Natural killer cell treated with Interleukin-12 subunit alpha and Interleukin-12 subunit beta and Interleukin-15 and Interleukin-18, amount 100 ng/mL, for 72 hours (primary cell): ENCODE measurements around the gene SYNE1. TPM values are rescaled to one million over a fixed set of nuclear protein-coding genes. Genes with fewer than 3 reads are reported as not detected.
"Not testable (repeated sequence)": the region's sequence is repeated elsewhere in the genome, so short reads cannot be mapped to it uniquely, and the experiment has no call there.

Source experiments
- ATAC-seq, 2 donors: fragments of 150-1000 bp; cut with Tn5 transposase in 1 of 2; sonication (Bioruptor Pico), chemical (Tn5 transposase) in 1 of 2; 2 replicates each; pipeline ENCODE4 v1.10.0; 2021
- DNase-seq: peaks from one replicate; pipeline ENCODE4 v3.0.0; 2022; ENCODE audit warnings: low spot score
- H3K27ac Mint-ChIP-seq, 2 donors: 1 replicate in 1 of 2; 2 replicates in 1 of 2; pipeline ENCODE4 v1.8.0; 2022; ENCODE audit warnings: mixed read lengths in 2 of 2, mild to moderate bottlenecking in 1 of 2, moderate library complexity in 1 of 2
- H3K27me3 Mint-ChIP-seq, 2 donors: 1 replicate in 1 of 2; 2 replicates in 1 of 2; pipeline ENCODE4 v1.8.0; 2022; ENCODE audit warnings: mixed read lengths in 2 of 2
- H3K36me3 Mint-ChIP-seq: one replicate; pipeline ENCODE4 v1.8.0; 2022; ENCODE audit warnings: mixed read lengths
- H3K4me1 Mint-ChIP-seq, 2 donors: 1 replicate in 1 of 2; 2 replicates in 1 of 2; pipeline ENCODE4 v1.8.0; 2022; ENCODE audit warnings: low read depth in 2 of 2, mixed read lengths in 2 of 2, mild to moderate bottlenecking in 1 of 2
- H3K4me3 Mint-ChIP-seq: one replicate; pipeline ENCODE4 v1.8.0; 2022; ENCODE audit warnings: mixed read lengths
- H3K9me3 Mint-ChIP-seq: 2 replicates; pipeline ENCODE4 v1.8.0; 2022; ENCODE audit warnings: mixed read lengths
- total RNA-seq, 2 donors: library from RNA; stranded (reverse); gene quantifications; one replicate each; pipeline ENCODE4 v1.2.3, GENCODE V29; 2022

The SYNE1 gene
- total RNA-seq, 2 donors from 2014 or later = 30.6 to 61.2 TPM

GRCh38 chr6:152572338-152573088, 64.6 kb downstream of the SYNE1 start:
- no peak overlapping the region for H3K4me3 Mint-ChIP-seq
- ATAC-seq = no peak
- H3K27ac Mint-ChIP-seq = peak overlapping the region; percentile 29 to 85
- H3K4me1 Mint-ChIP-seq = peaks cover 49 to 70% of the 10 kb centered on the region in 2 donors
- DNase-seq = no peak
- H3K36me3 Mint-ChIP-seq = no peaks in the 10 kb centered on the region
- H3K9me3 Mint-ChIP-seq = no peaks in the 10 kb centered on the region
- no peaks in the 10 kb centered on the region for H3K27me3 Mint-ChIP-seq

GRCh38 chr6:152571943-152572337, 65.2 kb downstream of the SYNE1 start:
- Mint-ChIP-seq H3K9me3 (no peaks in the 10 kb centered on the region), H3K27me3 (no peaks in the 10 kb centered on the region), H3K27ac (peak overlapping the region; percentile 29 to 85), H3K4me3 (no peak overlapping the region), H3K4me1 (peaks cover 50 to 74% of the 10 kb centered on the region in 2 donors), H3K36me3 (no peaks in the 10 kb centered on the region)
- DNase-seq = no peak
- ATAC-seq = no peak

DNA sequence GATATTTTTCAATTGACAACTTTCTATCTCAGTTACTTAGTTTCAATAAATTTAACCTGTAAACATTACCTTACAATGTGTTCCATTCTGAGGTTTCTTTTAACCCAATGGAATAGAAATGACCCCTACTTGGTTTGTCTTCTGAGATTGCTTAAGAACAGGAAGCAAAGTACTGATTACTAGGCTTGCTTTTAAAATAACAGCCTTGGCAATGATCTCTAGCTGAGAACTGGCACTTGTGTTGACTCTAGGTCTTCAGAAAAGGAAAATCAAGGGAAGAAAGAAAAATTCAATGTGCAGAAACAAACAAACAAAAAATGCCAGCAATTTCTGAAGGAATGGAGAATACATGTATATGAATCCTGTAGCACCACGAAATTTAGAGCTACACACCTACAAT, 66.1 kb downstream of the SYNE1 start:
- Mint-ChIP-seq H3K4me3 (peak overlapping the region; percentile 32), H3K36me3 (no peaks in the 10 kb centered on the region), H3K27me3 (no peaks in the 10 kb centered on the region), H3K4me1 (peaks cover 48 to 71% of the 10 kb centered on the region in 2 donors), H3K27ac (peak overlapping the region; percentile 23 to 54), H3K9me3 (no peaks in the 10 kb centered on the region)
- ATAC-seq (no peak), DNase-seq (no peak)

- Mint-ChIP-seq H3K27me3 (no peaks in the 10 kb centered on the region), H3K4me3 (peak overlapping the region; percentile 34), H3K4me1 (peaks cover 36 to 41% of the 10 kb centered on the region in 2 donors), H3K27ac (peak overlapping the region; percentile 20 to 71), H3K36me3 (no peaks in the 10 kb centered on the region), H3K9me3 (no peaks in the 10 kb centered on the region)
- DNase-seq (no peak), ATAC-seq (peak in 1 of 2 donors; percentile 48)
Measured at GRCh38 chr6:152566103-152566875, 70.9 kb downstream of the SYNE1 start.

DNA sequence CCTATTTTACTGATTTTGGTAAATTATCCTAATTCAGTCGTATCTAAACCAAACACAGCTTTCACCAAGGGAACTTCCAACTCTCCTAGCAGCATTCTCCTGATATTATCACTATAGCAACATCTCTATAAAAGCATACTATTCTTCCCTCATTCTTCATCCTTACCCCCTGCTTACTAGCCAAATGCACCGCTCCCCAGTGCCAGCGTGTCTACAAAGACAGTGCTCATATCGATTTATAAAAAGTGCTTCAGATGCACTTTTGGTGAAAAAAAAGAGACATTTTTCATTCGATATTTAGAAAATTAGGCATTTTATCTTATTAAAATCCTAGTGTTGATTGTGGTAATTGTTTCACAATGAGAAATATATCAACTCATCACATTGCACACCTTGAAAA, 74.0 kb downstream of the SYNE1 start:
- Mint-ChIP-seq H3K9me3 (no peaks in the 10 kb centered on the region), H3K4me1 (peaks cover 31 to 35% of the 10 kb centered on the region in 2 donors), H3K27ac (no peak overlapping the region), H3K4me3 (no peak overlapping the region), H3K36me3 (peaks cover 2% of the 10 kb centered on the region), H3K27me3 (no peaks in the 10 kb centered on the region)
- ATAC-seq = no peak
- DNase-seq = no peak

GRCh38 chr6:152558798-152559197, 78.4 kb downstream of the SYNE1 start:
- not testable (repeated sequence) for H3K27ac Mint-ChIP-seq, ATAC-seq, H3K4me3 Mint-ChIP-seq, H3K9me3 Mint-ChIP-seq, DNase-seq, H3K27me3 Mint-ChIP-seq
- H3K4me1 Mint-ChIP-seq = peaks cover 25 to 32% of the 10 kb centered on the region in 2 donors
- H3K36me3 Mint-ChIP-seq = peaks cover 19% of the 10 kb centered on the region

- Mint-ChIP-seq H3K4me3 (no peak overlapping the region), H3K9me3 (peaks cover 8% of the 10 kb centered on the region), H3K27ac (no peak overlapping the region), H3K36me3 (peaks cover 19% of the 10 kb centered on the region), H3K27me3 (no peaks in the 10 kb centered on the region), H3K4me1 (peaks cover 34 to 37% of the 10 kb centered on the region in 2 donors)
- ATAC-seq = no peak
- no peak for DNase-seq
Measured at GRCh38 chr6:152557502-152557901, 79.7 kb downstream of the SYNE1 start.

GRCh38 chr6:152554851-152555250, 82.3 kb downstream of the SYNE1 start:
- DNase-seq = no peak
- Mint-ChIP-seq H3K9me3 (peaks cover 8% of the 10 kb centered on the region), H3K36me3 (peaks cover 19% of the 10 kb centered on the region)

DNA sequence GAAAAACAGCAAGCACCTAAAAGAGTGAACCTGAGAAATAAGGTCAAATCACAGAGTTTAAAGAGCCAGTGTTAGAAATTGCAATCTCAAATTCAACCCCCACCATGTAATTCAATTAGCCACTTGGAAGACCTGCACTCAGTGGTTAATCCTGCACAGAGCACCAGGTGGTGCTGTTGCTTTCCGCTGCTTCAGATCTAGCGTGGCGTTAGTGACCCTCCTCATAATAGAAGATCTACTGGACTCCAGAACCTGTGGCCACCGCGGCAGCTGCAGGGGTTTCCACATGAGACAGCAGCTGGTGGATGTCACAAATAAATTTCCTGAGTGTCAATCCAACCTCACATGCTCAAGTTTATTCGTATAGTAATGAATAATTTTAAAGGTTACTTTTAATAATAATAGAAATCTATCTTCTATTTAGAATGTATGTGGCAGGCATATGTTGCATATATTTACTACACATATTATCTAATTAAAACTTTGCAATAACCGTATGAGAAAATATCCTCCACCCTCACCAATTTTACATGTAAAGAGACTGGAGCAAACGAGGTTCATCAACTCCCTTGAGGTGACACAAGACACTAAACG, 84.4 kb downstream of the SYNE1 start:
- H3K27ac Mint-ChIP-seq = peak overlapping the region in 1 of 2 donors; percentile 52
- ATAC-seq = peak; percentile 90 to 91
- H3K36me3 Mint-ChIP-seq = peaks cover 12% of the 10 kb centered on the region
- DNase-seq = peak; percentile 83
- no peak overlapping the region for H3K4me3 Mint-ChIP-seq
- H3K4me1 Mint-ChIP-seq = peaks cover 31% of the 10 kb centered on the region in 2 donors
- no peaks in the 10 kb centered on the region for H3K27me3 Mint-ChIP-seq
- H3K9me3 Mint-ChIP-seq = peaks cover 6% of the 10 kb centered on the region

More at GRCh38 chr6:152554851-152555250, 82.3 kb downstream of the SYNE1 start:
- no peak for ATAC-seq
- peak overlapping the region in 1 of 2 donors; percentile 47 for H3K27ac Mint-ChIP-seq
- no peaks in the 10 kb centered on the region for H3K27me3 Mint-ChIP-seq
- H3K4me1 Mint-ChIP-seq = peaks cover 30 to 32% of the 10 kb centered on the region in 2 donors
- H3K4me3 Mint-ChIP-seq = no peak overlapping the region

DNA sequence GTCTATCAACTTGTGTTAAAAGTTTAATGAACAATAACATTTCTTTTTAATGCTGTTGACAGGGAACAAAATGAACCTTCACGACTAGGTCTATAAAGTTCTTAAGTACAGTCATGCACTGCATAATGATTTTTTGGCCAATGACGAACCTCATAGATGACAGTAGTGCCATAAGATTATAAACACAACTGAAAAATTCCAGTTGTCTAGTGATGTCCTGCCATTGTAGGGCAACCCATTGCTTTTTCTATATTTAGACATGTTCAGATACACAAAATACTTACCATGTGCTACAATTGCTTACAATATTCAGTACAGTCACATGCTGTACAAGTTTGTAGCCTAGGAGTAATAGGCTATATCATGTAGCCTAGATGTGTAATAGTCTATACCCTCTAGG, 93.6 kb downstream of the SYNE1 start:
- H3K36me3 Mint-ChIP-seq = no peaks in the 10 kb centered on the region
- no peak for DNase-seq
- H3K9me3 Mint-ChIP-seq = no peaks in the 10 kb centered on the region
- H3K27ac Mint-ChIP-seq = no peak overlapping the region
- no peak overlapping the region for H3K4me3 Mint-ChIP-seq
- peaks cover 10 to 11% of the 10 kb centered on the region in 2 donors for H3K4me1 Mint-ChIP-seq
- no peaks in the 10 kb centered on the region for H3K27me3 Mint-ChIP-seq
- no peak for ATAC-seq

DNA sequence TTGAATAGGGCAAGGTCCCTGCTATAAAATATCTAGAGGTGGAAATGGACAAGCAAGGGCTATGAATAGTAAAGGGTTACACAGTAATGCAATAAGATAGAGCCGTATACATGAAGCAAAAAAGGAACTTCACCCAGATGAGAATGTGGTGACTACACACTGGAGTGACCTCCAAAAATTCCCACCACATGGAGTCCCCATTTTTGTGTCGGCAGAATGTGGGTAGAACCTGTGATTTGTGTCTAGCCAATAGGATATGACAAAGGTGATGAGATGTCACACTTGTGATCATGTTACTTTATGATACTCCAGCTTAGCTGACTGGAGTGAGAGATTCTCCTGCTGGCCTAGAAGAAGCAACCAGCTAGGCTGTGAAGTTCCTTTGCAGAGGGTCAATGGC, 96.8 kb downstream of the SYNE1 start:
- no peak for DNase-seq
- no peaks in the 10 kb centered on the region for H3K36me3 Mint-ChIP-seq
- no peak overlapping the region for H3K27ac Mint-ChIP-seq
- no peaks in the 10 kb centered on the region for H3K27me3 Mint-ChIP-seq
- no peak overlapping the region for H3K4me3 Mint-ChIP-seq
- ATAC-seq = no peak
- no peaks in the 10 kb centered on the region for H3K9me3 Mint-ChIP-seq
- H3K4me1 Mint-ChIP-seq = peaks cover 5 to 14% of the 10 kb centered on the region in 2 donors

DNA sequence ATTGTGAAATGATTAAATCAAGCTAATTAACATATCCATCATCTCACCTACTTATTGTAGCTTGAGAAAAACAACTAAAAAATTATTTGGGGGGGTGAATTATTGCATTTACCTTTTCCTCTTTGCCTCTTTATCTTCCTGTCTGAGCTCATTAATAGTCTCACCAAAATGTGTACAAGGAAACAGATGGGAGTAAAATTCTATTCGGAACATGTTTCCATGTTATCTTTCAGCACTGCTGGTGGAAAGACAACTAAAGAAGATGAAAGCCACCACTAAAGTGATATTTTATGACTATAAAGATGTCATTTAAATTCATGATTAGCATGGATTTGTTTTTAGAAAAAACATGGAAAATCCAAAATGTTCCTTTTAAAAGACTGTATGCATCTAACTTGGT, 102.6 kb downstream of the SYNE1 start:
- Mint-ChIP-seq H3K36me3 (no peaks in the 10 kb centered on the region), H3K4me1 (peaks cover 19 to 28% of the 10 kb centered on the region in 2 donors), H3K9me3 (no peaks in the 10 kb centered on the region), H3K27me3 (no peaks in the 10 kb centered on the region), H3K27ac (no peak overlapping the region), H3K4me3 (no peak overlapping the region)
- no peak for ATAC-seq
- DNase-seq = no peak

- no peaks in the 10 kb centered on the region for H3K36me3 Mint-ChIP-seq
- H3K4me1 Mint-ChIP-seq = peaks cover 26 to 36% of the 10 kb centered on the region in 2 donors
- H3K4me3 Mint-ChIP-seq = no peak overlapping the region
- DNase-seq (no peak), ATAC-seq (no peak)
- no peaks in the 10 kb centered on the region for H3K9me3 Mint-ChIP-seq
- H3K27ac Mint-ChIP-seq = peak overlapping the region in 1 of 2 donors; percentile 25
- H3K27me3 Mint-ChIP-seq = no peaks in the 10 kb centered on the region
Measured at GRCh38 chr6:152532556-152533422, 104.4 kb downstream of the SYNE1 start.
